ENCODE results near the gene MGAT4A.

Gene MGAT4A

DNA sequence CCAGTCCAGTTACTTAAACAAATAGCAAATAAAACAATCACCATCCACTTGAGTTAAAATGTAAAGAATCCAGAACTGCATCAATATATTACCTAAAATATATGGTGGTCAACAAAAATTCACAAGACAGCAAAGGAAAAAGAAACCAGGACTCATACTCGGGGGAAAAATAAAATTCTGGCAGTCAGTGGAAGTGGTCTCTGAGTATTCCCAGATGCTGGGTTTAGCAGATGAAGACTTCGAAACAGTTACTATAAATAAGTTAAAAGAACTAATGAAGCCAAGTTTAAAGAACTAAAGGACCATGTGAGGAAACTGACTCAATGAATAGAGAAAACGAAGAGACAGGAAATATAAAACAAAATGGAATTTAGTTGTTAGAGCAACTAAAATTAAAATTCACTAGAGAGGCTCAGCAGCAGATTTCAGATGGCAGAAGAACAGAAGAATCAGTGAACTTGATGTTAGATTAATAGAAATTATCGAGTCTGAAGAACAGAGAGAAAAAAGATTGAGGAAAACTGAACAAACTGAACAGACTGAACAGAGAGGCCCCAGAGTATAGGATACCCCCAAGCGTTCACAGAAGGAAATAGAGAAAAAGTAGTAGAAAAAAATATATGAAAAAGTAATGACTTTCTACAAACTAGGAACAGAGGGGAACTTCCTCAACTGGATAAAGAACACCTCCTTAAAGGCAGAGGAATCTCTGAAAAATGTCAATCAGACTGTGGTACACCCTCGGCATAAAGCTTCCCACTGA, 27.9 kb downstream of the MGAT4A start:
- DNase-seq = no peak
- no peak overlapping the region for H3K23ac ChIP-seq (ENCODE audit: low read length)
- no CpG with 5 or more reads among the region's 6 CpGs for WGBS (ENCODE audit: extremely low coverage, insufficient coverage, insufficient read length)
- no peak overlapping the region for H4K91ac ChIP-seq (ENCODE audit: low read depth, low read length)
- H3K27me3 ChIP-seq (ENCODE audit: insufficient read depth, low read length) = no peaks in the 10 kb centered on the region
- peaks cover 2% of the 10 kb centered on the region for H3K9me3 ChIP-seq (ENCODE audit: insufficient read depth, low read depth, low read length)
- no peak overlapping the region for H4K12ac ChIP-seq (ENCODE audit: low read depth, low read length)
- H3K79me2 ChIP-seq (ENCODE audit: control insufficient read depth, insufficient read depth, low read length, poor library complexity) = no peaks in the 10 kb centered on the region
- H2BK5ac ChIP-seq (ENCODE audit: low read depth, low read length, poor library complexity) = no peak overlapping the region
- no peak overlapping the region for H4K8ac ChIP-seq (ENCODE audit: low read depth, low read length)
- H3K18ac ChIP-seq (ENCODE audit: low read length) = no peak overlapping the region
- no peaks in the 10 kb centered on the region for H3K4me1 ChIP-seq (ENCODE audit: control insufficient read depth in 1 of 2, insufficient read depth in 2 of 2, low read length in 2 of 2)
- no peak overlapping the region for H3K4me3 ChIP-seq (ENCODE audit: low read depth, low read length)
- H2AK5ac ChIP-seq (ENCODE audit: low read length) = no peak overlapping the region
- no peaks in the 10 kb centered on the region for H3K36me3 ChIP-seq (ENCODE audit: control insufficient read depth in 1 of 2, insufficient read depth in 2 of 2, low read length in 2 of 2)
- H2AFZ ChIP-seq (ENCODE audit: insufficient read depth, low read length, poor library complexity) = no peak overlapping the region
- no peak overlapping the region for H2BK12ac ChIP-seq (ENCODE audit: low read length)
- no peak overlapping the region for H3K27ac ChIP-seq (ENCODE audit: low read depth, low read length)
- H3K4ac ChIP-seq (ENCODE audit: low read depth, low read length) = no peak overlapping the region
- H3K4me2 ChIP-seq (ENCODE audit: low read length) = no peak overlapping the region
- no peak overlapping the region for H3K14ac ChIP-seq (ENCODE audit: low read length)
- H3K79me1 ChIP-seq (ENCODE audit: low read length) = no peaks in the 10 kb centered on the region
- H3K9ac ChIP-seq (ENCODE audit: low read length) = no peak overlapping the region
- H2BK120ac ChIP-seq (ENCODE audit: insufficient read depth, low read length, poor library complexity) = no peak overlapping the region

DNA sequence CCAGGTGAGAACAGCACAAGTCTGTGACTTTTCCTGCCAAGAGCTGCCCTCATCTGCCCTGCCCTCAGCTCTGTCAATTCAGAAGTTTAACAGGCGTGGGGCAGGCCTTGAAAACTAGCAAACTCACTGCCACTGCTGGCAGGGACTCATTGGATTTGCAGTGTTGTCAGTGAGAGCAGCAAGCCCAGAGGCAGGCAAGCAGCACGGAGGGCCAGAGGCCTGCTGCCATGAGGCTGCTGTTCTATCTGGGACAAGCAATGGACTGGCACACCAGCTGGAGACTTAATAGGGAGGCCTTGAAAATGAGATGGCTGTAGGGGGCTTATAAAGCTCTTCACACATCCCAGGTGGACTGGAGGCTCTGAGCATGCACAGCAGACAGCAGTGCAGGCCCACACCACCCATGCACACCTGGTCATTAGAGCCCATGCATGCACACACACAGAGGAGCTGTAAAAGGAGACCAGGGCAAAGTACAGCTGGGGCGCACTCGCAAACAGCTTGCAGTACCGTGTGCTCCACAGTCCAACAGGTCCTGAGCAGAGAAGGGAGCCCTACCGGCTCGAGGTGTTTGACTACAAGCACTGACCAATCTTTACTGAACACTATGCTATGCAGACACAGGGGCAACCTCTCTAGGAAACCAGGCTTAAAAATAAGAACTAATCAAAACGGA, 28.7 kb downstream of the MGAT4A start:
- no peaks in the 10 kb centered on the region for H3K79me1 ChIP-seq (ENCODE audit: low read length)
- H3K79me2 ChIP-seq (ENCODE audit: control insufficient read depth, insufficient read depth, low read length, poor library complexity) = no peaks in the 10 kb centered on the region
- H3K9me3 ChIP-seq (ENCODE audit: insufficient read depth, low read depth, low read length) = peaks cover 2% of the 10 kb centered on the region
- H3K27me3 ChIP-seq (ENCODE audit: insufficient read depth, low read length) = no peaks in the 10 kb centered on the region
- DNase-seq = no peak
- H2AK5ac ChIP-seq (ENCODE audit: low read length) = no peak overlapping the region
- no peaks in the 10 kb centered on the region for H3K36me3 ChIP-seq (ENCODE audit: control insufficient read depth in 1 of 2, insufficient read depth in 2 of 2, low read length in 2 of 2)
- no peak overlapping the region for H3K18ac ChIP-seq (ENCODE audit: low read length)
- H3K9ac ChIP-seq (ENCODE audit: low read length) = no peak overlapping the region
- no peaks in the 10 kb centered on the region for H3K4me1 ChIP-seq (ENCODE audit: control insufficient read depth in 1 of 2, insufficient read depth in 2 of 2, low read length in 2 of 2)
- no peak overlapping the region for H4K8ac ChIP-seq (ENCODE audit: low read depth, low read length)
- H2BK5ac ChIP-seq (ENCODE audit: low read depth, low read length, poor library complexity) = no peak overlapping the region
- no peak overlapping the region for H3K4me3 ChIP-seq (ENCODE audit: low read depth, low read length)
- no CpG with 5 or more reads among the region's 8 CpGs for WGBS (ENCODE audit: extremely low coverage, insufficient coverage, insufficient read length)
- H2BK12ac ChIP-seq (ENCODE audit: low read length) = no peak overlapping the region
- H2BK120ac ChIP-seq (ENCODE audit: insufficient read depth, low read length, poor library complexity) = no peak overlapping the region
- no peak overlapping the region for H3K4ac ChIP-seq (ENCODE audit: low read depth, low read length)
- no peak overlapping the region for H4K91ac ChIP-seq (ENCODE audit: low read depth, low read length)
- H3K23ac ChIP-seq (ENCODE audit: low read length) = no peak overlapping the region
- no peak overlapping the region for H4K12ac ChIP-seq (ENCODE audit: low read depth, low read length)
- H2AFZ ChIP-seq (ENCODE audit: insufficient read depth, low read length, poor library complexity) = peak overlapping the region; percentile 19
- no peak overlapping the region for H3K4me2 ChIP-seq (ENCODE audit: low read length)
- no peak overlapping the region for H3K27ac ChIP-seq (ENCODE audit: low read depth, low read length)
- no peak overlapping the region for H3K14ac ChIP-seq (ENCODE audit: low read length)

DNA sequence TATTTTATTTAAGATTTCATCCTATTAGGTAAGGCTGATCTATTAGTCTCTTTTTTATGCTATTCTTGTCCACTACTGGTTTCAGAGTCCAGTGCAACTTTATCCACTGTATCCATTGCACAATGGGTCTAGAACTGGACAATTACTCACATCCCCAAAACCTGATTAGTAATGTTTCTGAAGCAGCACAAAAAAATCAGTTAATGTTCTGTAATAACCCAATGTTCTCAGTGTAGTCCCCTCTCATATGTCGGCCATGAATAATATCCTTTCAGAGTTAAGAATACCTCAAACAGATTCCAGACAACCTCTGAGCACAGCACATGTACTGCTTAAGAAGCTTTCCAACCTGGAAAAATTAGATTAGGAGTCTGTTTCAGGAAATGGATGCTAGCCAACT, 29.7 kb downstream of the MGAT4A start:
- H4K8ac ChIP-seq (ENCODE audit: low read depth, low read length) = no peak overlapping the region
- H3K27me3 ChIP-seq (ENCODE audit: insufficient read depth, low read length) = no peaks in the 10 kb centered on the region
- no peaks in the 10 kb centered on the region for H3K79me2 ChIP-seq (ENCODE audit: control insufficient read depth, insufficient read depth, low read length, poor library complexity)
- H3K4me1 ChIP-seq (ENCODE audit: control insufficient read depth in 1 of 2, insufficient read depth in 2 of 2, low read length in 2 of 2) = no peaks in the 10 kb centered on the region
- H3K23ac ChIP-seq (ENCODE audit: low read length) = no peak overlapping the region
- peaks cover 2% of the 10 kb centered on the region for H3K9me3 ChIP-seq (ENCODE audit: insufficient read depth, low read depth, low read length)
- no peak overlapping the region for H2AFZ ChIP-seq (ENCODE audit: insufficient read depth, low read length, poor library complexity)
- H3K18ac ChIP-seq (ENCODE audit: low read length) = no peak overlapping the region
- no peak overlapping the region for H3K27ac ChIP-seq (ENCODE audit: low read depth, low read length)
- H2AK5ac ChIP-seq (ENCODE audit: low read length) = no peak overlapping the region
- H2BK12ac ChIP-seq (ENCODE audit: low read length) = no peak overlapping the region
- no peak for DNase-seq
- no peaks in the 10 kb centered on the region for H3K79me1 ChIP-seq (ENCODE audit: low read length)
- no peak overlapping the region for H3K4ac ChIP-seq (ENCODE audit: low read depth, low read length)
- no peak overlapping the region for H4K12ac ChIP-seq (ENCODE audit: low read depth, low read length)
- H3K4me2 ChIP-seq (ENCODE audit: low read length) = no peak overlapping the region
- no peak overlapping the region for H3K4me3 ChIP-seq (ENCODE audit: low read depth, low read length)
- no peak overlapping the region for H2BK120ac ChIP-seq (ENCODE audit: insufficient read depth, low read length, poor library complexity)
- H2BK5ac ChIP-seq (ENCODE audit: low read depth, low read length, poor library complexity) = no peak overlapping the region
- H3K36me3 ChIP-seq (ENCODE audit: control insufficient read depth in 1 of 2, insufficient read depth in 2 of 2, low read length in 2 of 2) = no peaks in the 10 kb centered on the region
- H3K9ac ChIP-seq (ENCODE audit: low read length) = no peak overlapping the region
- H3K14ac ChIP-seq (ENCODE audit: low read length) = no peak overlapping the region
- no CpG with 5 or more reads among the region's 1 CpG for WGBS (ENCODE audit: extremely low coverage, insufficient coverage, insufficient read length)
- no peak overlapping the region for H4K91ac ChIP-seq (ENCODE audit: low read depth, low read length)

DNA sequence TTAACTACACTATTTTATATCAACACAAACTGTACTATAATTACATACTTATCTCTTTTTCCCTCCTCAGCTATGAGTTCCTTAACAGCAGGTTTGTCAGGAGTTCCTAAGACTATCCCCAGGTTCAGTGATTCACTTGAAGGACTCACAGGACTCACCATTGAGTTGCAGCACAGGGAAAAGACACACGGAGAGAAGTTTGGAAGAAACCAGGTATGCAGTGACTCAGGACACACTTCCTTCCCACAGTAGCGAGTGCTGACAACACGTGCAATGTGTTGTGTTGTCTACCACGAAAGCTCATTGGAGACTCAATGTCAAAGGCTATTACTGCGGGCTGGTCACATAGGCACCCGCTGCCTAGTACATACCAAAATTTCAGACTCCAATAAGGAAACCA, 32.0 kb downstream of the MGAT4A start:
- H3K27ac ChIP-seq (ENCODE audit: low read depth, low read length) = no peak overlapping the region
- H4K8ac ChIP-seq (ENCODE audit: low read depth, low read length) = no peak overlapping the region
- no peak overlapping the region for H3K4me3 ChIP-seq (ENCODE audit: low read depth, low read length)
- no peak overlapping the region for H2AK5ac ChIP-seq (ENCODE audit: low read length)
- no peak overlapping the region for H3K9ac ChIP-seq (ENCODE audit: low read length)
- H3K79me1 ChIP-seq (ENCODE audit: low read length) = no peaks in the 10 kb centered on the region
- H3K79me2 ChIP-seq (ENCODE audit: control insufficient read depth, insufficient read depth, low read length, poor library complexity) = no peaks in the 10 kb centered on the region
- no peak overlapping the region for H2AFZ ChIP-seq (ENCODE audit: insufficient read depth, low read length, poor library complexity)
- no peak overlapping the region for H3K4me2 ChIP-seq (ENCODE audit: low read length)
- peaks cover 2% of the 10 kb centered on the region for H3K9me3 ChIP-seq (ENCODE audit: insufficient read depth, low read depth, low read length)
- no CpG with 5 or more reads among the region's 6 CpGs for WGBS (ENCODE audit: extremely low coverage, insufficient coverage, insufficient read length)
- no peak overlapping the region for H2BK120ac ChIP-seq (ENCODE audit: insufficient read depth, low read length, poor library complexity)
- no peak overlapping the region for H3K18ac ChIP-seq (ENCODE audit: low read length)
- peak; percentile 52 to 60 for DNase-seq
- H3K4ac ChIP-seq (ENCODE audit: low read depth, low read length) = no peak overlapping the region
- H3K4me1 ChIP-seq (ENCODE audit: control insufficient read depth in 1 of 2, insufficient read depth in 2 of 2, low read length in 2 of 2) = no peaks in the 10 kb centered on the region
- no peaks in the 10 kb centered on the region for H3K27me3 ChIP-seq (ENCODE audit: insufficient read depth, low read length)
- no peak overlapping the region for H2BK12ac ChIP-seq (ENCODE audit: low read length)
- no peak overlapping the region for H4K91ac ChIP-seq (ENCODE audit: low read depth, low read length)
- no peak overlapping the region for H3K14ac ChIP-seq (ENCODE audit: low read length)
- no peak overlapping the region for H3K23ac ChIP-seq (ENCODE audit: low read length)
- no peak overlapping the region for H4K12ac ChIP-seq (ENCODE audit: low read depth, low read length)
- H2BK5ac ChIP-seq (ENCODE audit: low read depth, low read length, poor library complexity) = no peak overlapping the region
- H3K36me3 ChIP-seq (ENCODE audit: control insufficient read depth in 1 of 2, insufficient read depth in 2 of 2, low read length in 2 of 2) = no peaks in the 10 kb centered on the region

Data from trophoblast cell (in vitro differentiated cells and primary cell).